AG08395 (cell line): ENCODE results near the gene MTF1.
"Not testable (repeated sequence)": the region's sequence is repeated elsewhere in the genome, so short reads cannot be mapped to it uniquely, and the experiment has no call there.

Source experiments
- DNase-seq: peaks from one replicate; pipeline ENCODE4 v3.0.0; 2012; ENCODE audit warnings: mixed read lengths, low spot score

Gene MTF1

GRCh38 chr1:37859507-37860345 is at the start of gene MTF1:
Gene MTF1 (minus strand): TSS chr1:37859592. CDS start chr1:37857658, 1,934 bp downstream.
- DNase-seq, result peak; percentile 99

- DNase-seq, result not testable (repeated sequence)
Measured at GRCh38 chr1:37908531-37908930, 49.1 kb upstream of the MTF1 start.

DNA sequence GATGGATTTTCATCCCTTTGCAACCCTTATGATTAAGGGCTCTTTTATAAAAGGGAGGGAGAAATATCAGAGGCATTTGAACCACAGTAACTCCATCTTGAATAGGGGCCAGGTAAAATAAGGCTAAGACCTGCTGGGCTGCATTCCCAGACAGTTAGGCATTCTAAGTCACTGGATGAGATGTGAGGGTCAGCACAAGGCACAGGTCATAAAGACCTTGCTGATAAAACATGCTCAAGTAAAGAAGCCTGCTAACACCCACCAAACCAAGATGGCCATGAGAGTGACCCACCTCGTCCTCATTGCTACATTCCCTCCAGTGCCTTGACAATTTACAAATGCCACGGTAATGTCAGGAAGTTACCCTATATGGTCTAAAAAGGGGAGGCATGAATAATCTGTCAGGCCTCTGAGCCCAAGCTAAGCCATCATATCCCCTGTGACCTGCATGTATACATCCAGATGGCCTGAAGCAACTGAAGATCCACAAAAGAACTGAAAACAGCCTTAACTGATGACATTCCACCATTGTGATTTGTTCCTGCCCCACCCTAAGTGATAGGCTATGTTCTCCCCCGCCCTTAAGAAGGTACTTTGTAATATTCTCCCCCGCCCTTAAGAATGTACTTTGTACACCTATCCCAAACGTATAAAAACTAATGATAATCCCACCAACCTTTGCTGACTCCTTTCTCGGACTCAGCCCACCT is 48.2 kb upstream of the MTF1 start:
- not testable (repeated sequence) for DNase-seq

GRCh38 chr1:37906591-37906990 is 47.2 kb upstream of the MTF1 start:
- DNase-seq, result not testable (repeated sequence)

GRCh38 chr1:37905727-37906126 is 46.3 kb upstream of the MTF1 start:
- DNase-seq, result no peak

- not testable (repeated sequence) for DNase-seq
Measured at GRCh38 chr1:37903921-37904320, 44.5 kb upstream of the MTF1 start.

DNA sequence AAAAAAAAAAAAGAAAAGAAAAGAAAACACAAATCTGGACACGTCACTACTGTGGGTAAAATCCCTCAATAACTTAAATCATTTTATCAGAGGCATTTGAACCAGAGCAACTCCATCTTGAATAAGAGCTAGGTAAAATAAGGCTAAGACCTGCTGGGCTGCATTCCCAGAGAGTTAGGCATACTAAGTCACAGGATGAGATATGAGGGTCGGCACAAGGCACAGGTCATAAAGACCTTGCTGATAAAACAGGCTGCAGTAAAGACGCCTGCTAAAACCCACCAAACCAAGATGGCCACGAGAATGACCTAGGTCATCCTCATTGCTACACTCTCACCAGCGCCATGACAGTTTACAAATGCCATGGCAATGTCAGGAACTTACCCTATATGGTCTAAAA is 43.6 kb upstream of the MTF1 start:
- DNase-seq, result no peak

GRCh38 chr1:37901893-37902225 is 42.5 kb upstream of the MTF1 start:
- DNase-seq, result no peak

DNA sequence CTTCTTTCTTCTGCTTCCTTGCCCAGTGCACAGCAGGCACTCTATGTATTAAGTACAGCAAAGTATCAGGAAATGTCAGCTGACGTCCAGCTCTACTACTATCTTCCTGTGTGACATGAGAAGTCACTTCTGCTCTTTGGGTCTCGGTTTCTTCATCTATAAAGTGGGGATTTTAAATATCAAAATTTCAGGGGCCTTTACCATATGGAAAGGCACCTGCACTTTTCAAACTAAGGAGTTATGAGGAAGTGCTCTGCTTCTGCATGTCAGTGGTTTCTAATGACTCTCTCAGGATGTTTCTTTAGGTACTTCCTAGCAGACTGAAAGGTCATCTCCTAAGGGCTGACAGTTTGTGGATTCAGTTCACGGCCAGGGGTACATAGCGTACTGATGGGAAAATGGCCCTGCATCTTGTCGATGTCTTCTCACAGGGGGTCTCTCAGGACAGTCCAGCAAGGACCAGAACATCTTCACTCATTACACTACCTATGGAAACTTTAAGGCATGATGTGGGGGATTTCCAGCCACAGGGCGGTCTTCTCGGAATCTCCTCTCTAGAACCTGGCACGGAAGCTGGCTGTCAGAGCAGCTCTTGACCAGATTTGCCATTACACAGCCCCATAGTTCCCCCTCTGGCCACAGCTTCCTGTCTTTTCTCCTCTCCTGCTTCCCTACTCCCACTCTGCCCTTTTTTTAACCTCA is 42.0 kb upstream of the MTF1 start:
- no peak for DNase-seq

DNA sequence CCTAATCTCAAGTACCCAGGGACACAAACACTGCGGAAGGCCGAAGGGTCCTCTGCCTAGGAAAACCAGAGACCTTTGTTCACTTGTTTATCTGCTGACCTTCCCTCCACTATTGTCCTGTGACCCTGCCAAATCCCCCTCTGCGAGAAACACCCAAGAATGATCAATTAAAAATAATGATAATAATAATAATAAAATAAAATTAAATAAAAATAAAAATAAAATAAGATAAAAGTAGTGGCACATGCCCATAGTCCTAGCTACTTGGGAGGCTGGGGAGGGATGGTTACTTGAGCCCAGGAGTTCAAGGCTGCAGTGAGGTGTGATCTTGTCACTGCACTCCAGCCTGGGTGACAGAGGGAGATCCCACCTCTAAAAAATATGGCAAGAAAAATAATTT is 38.2 kb upstream of the MTF1 start:
- DNase-seq, result not testable (repeated sequence)

GRCh38 chr1:37893673-37894072 is 34.3 kb upstream of the MTF1 start:
- no peak for DNase-seq

- DNase-seq, result peak; percentile 28
Measured at GRCh38 chr1:37892151-37893047, 33.0 kb upstream of the MTF1 start.

DNA sequence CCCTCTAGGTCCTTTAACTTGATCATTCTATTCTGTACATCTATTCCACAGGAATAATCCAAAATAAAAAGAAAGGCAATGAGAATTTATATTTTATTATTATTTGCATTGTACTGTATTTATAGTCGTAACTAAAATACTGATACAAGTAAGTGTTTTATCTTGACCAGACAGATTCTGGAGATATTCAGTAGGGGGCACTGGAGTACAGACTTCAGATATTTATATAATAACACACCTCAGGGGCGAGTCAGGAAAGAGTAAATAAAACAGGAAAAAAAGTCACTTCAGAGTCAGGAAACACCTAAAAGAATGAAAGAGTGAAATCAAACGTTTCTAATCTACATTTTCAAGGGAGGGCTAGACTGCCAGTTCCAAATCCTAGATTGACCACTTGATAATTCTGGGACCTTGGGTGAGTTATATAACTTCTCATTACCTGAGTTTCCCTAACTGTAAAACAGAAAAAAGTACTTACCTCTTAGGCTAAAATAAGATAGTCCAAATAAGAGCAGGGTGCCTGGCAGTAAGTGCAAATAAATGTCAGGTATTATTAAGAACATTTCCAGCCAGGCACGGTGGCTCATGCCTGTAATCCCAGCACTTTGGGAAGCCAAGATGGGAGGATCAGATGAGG is 31.1 kb upstream of the MTF1 start:
- DNase-seq, result peak; percentile 32

- no peak for DNase-seq
Measured at GRCh38 chr1:37888022-37888700, 28.8 kb upstream of the MTF1 start.

DNA sequence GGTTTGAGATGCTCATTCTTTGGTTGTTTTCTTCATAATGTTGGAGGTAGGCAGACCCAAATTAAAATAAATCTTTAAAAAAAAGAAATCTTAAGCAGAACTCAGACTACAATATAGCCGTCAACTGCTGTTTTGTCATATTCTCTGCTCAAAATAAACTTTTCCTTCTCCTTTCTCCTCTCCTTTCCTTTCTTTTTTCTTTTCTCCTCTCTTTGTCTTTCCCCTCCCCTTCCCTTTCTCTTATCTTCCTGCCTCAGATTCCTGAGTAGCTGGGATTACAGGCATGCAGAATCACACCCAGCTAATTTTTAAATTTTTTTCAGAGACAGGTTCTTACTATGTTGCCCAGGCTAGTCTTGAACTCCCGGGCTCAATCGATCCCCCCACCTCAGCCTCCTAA is 24.8 kb upstream of the MTF1 start:
- DNase-seq, result no peak

- no peak for DNase-seq
Measured at GRCh38 chr1:37883671-37884070, 24.3 kb upstream of the MTF1 start.

DNA sequence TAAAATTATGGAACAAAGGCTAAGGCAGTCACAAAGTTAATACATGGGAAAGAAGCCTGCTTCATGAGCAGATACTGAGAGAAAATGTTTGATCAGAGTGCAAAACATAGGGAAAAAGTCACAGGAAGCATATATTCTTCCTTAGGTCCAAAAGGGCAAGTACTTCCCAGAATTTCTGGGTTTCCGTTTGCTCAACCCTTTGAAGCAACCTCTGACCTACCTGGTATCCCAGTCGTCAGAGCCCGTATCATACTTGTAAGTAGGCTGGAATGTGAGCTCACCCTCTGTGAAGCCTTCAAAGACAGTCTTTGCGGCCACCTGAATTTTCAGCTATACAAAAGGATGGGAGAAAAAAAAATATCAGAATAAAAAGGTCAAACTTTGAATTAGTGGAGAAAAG is 20.5 kb upstream of the MTF1 start:
- DNase-seq, result no peak

DNA sequence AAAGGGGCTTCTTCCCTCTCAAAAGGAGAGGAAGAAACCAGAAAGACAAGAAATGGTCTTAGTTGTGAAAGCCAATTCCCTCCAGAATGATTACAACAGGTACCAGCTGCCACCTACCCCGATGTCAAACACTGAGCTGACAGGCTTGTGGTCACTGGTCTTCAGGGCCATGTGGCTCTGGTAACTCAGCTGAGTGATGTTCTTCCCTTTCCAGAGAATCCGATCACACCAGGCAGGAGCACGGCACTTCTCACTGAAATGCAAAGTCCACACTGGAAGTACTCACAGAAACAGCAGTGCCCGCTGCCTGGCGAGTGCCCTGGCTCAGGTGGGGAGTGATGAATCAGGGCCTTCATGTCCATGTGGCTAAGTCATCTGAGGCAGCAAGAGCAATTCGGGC is 18.7 kb upstream of the MTF1 start:
- DNase-seq, result no peak

DNA sequence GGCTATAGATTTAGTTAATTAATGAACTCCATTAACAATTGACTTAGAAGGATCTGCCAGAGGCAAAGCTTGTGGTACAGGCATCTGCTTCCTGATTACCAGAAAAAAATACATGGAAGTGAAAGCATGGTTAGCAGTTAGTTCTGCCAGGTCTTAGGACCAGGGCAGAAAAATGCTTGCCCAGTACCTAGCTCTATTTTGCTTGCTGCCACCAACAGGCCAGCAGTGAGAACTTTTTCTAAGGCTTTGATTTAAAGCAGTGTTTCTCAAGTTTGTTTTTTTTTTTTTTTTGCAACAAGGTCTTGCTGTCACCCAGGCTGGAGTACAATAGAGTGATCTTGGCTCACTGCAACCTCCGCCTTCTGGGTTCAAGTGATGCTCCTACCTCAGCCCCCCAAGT is 16.4 kb upstream of the MTF1 start:
- DNase-seq, result no peak

- no peak for DNase-seq
Measured at GRCh38 chr1:37872692-37873091, 13.3 kb upstream of the MTF1 start.

DNA sequence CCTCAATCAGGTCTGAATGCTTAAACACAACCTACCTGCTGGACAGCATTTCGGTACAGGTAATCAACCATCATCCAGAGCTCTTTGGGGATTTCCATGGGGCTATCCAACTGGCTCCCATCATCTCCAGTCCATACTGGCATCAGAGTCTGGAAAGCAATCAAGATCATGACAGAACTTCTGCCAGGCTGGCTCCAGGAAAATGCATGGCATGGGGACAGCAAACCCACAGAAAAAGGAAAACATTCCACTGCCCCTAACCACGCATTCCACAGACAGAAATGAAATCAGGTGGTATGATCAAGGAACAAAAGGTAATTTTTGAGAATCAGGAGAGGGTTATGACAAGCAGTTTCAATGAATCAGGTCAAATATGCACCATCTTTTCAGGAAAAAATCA is 9.1 kb upstream of the MTF1 start:
- DNase-seq, result no peak
